Endothelial cell of umbilical vein (primary cell): Measurements from ENCODE around the gene CRIM1.

ENCODE experiments used
- CTCF ChIP-seq, 2 donors: IDR thresholded peaks; 1 replicate in 1 of 2; 2 replicates in 1 of 2; pipeline ENCODE4 v1.5.1; 2011; ENCODE audit warnings: low read length in 2 of 2, mild to moderate bottlenecking in 2 of 2, moderate library complexity in 2 of 2, control low read depth in 1 of 2, inconsistent platforms in 1 of 2, low read depth in 1 of 2; ENCODE audit not compliant: insufficient read depth in 1 of 2; ENCODE audit errors: extremely low read depth in 1 of 2
- EZH2 ChIP-seq: IDR thresholded peaks from 2 replicates; pipeline ENCODE4 v1.6.1; 2012; ENCODE audit warnings: borderline replicate concordance, low read depth, mild to moderate bottlenecking, moderate library complexity, low read length, inconsistent platforms; ENCODE audit not compliant: severe bottlenecking
- FOS ChIP-seq: IDR thresholded peaks from 2 replicates; pipeline ENCODE4 v1.6.1; 2011; ENCODE audit warnings: mild to moderate bottlenecking, low read length, moderate library complexity, borderline replicate concordance; ENCODE audit not compliant: insufficient read depth
- JUN ChIP-seq: IDR thresholded peaks from 2 replicates; pipeline ENCODE4 v1.6.1; 2011; ENCODE audit warnings: borderline replicate concordance, low read depth; ENCODE audit not compliant: insufficient read length, insufficient read depth
- MYC ChIP-seq: IDR thresholded peaks from one replicate; pipeline ENCODE4 v1.6.1; 2011; ENCODE audit warnings: mild to moderate bottlenecking, low read depth, low read length
- POLR2A ChIP-seq: IDR thresholded peaks from 2 replicates; pipeline ENCODE4 v1.6.1; 2012; ENCODE audit warnings: low read depth, mild to moderate bottlenecking, control low read depth, low read length
- POLR2AphosphoS5 ChIP-seq: IDR thresholded peaks from 2 replicates; pipeline ENCODE4 v1.6.1; 2012; ENCODE audit warnings: low read depth, mild to moderate bottlenecking, control low read depth, low read length, moderate library complexity; ENCODE audit not compliant: insufficient read depth
- TF ChIP-seq, protein P1 (sequence below): IDR thresholded peaks from 2 replicates; pipeline ENCODE4 v1.6.1; 2011; ENCODE audit not compliant: insufficient read depth, insufficient read length

- TF ChIP-seq CTCF (IDR thresholded peaks at IDR 0.05; ENCODE audit: extremely low read depth in 1 of 2, insufficient read depth in 1 of 2, low read depth in 1 of 2, low read length in 2 of 2) (no peak), POLR2A (no peak), EZH2 (no peak), POLR2AphosphoS5 (no peak), JUN (no peak), MYC (no peak), FOS (no peak)
- TF ChIP-seq, protein P1, sequence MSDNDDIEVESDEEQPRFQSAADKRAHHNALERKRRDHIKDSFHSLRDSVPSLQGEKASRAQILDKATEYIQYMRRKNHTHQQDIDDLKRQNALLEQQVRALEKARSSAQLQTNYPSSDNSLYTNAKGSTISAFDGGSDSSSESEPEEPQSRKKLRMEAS, result no peak
Measured at GRCh38 chr2:36572719-36573059, 217.1 kb downstream of the CRIM1 start.
